NCI-H1092 treated with DMSO at 0.1 percent for 48 hours (cell line): Measurements from ENCODE around the gene VRK2.
A peak's percentile ranks its signal among the peaks of the same experiment; 100 is the strongest.

Experiments used
- DNase-seq: peaks from one replicate; lab custom pipeline; 2025; lab: John Stamatoyannopoulos, UW

Gene VRK2

GRCh38 chr2:58046585-58047372 lies at the start of gene VRK2:
Gene VRK2, plus strand, starts transcription at chr2:58046806. Its CDS starts 2,026 bp downstream, at chr2:58048832.
- peak; percentile 80 for DNase-seq

GRCh38 chr2:58006256-58006951 lies 40.2 kb upstream of the VRK2 start:
- no peak for DNase-seq

- no peak for DNase-seq
These were observed 39.7 kb upstream of the VRK2 start for GRCh38 chr2:58006952-58007284.

GRCh38 chr2:58010599-58010998 lies 36.0 kb upstream of the VRK2 start:
- no peak for DNase-seq

GRCh38 chr2:58019229-58019628 lies 27.4 kb upstream of the VRK2 start:
- no peak for DNase-seq

- no peak for DNase-seq
These were observed 21.3 kb upstream of the VRK2 start for GRCh38 chr2:58025150-58025933.

GRCh38 chr2:58027029-58027428 lies 19.6 kb upstream of the VRK2 start:
- DNase-seq = no peak

GRCh38 chr2:58030771-58031170 lies 15.8 kb upstream of the VRK2 start:
- no peak for DNase-seq

GRCh38 chr2:58032016-58032763 lies 14.4 kb upstream of the VRK2 start:
- no peak for DNase-seq

- DNase-seq = no peak
These were observed 13.9 kb upstream of the VRK2 start for GRCh38 chr2:58032764-58033080.

GRCh38 chr2:58033530-58033929 lies 13.1 kb upstream of the VRK2 start:
- DNase-seq = no peak

GRCh38 chr2:58035352-58035751 lies 11.3 kb upstream of the VRK2 start:
- DNase-seq = no peak

- DNase-seq = no peak
These were observed 7.4 kb upstream of the VRK2 start for GRCh38 chr2:58039170-58039611.

GRCh38 chr2:58042486-58042970 lies 4.1 kb upstream of the VRK2 start:
- DNase-seq = peak; percentile 18

- DNase-seq = no peak
These were observed 2.5 kb upstream of the VRK2 start for GRCh38 chr2:58044145-58044544.

GRCh38 chr2:58045580-58046334 lies 849 bp upstream of the VRK2 start:
- no peak for DNase-seq

- peak; percentile 80 for DNase-seq
These were observed 346 bp upstream of the VRK2 start for GRCh38 chr2:58046335-58046584.

GRCh38 chr2:58047373-58047935 lies 848 bp downstream of the VRK2 start:
- no peak for DNase-seq

- DNase-seq = no peak
These were observed 1.4 kb downstream of the VRK2 start for GRCh38 chr2:58047961-58048360.

GRCh38 chr2:58051445-58051844 lies 4.8 kb downstream of the VRK2 start:
- DNase-seq = no peak

GRCh38 chr2:58052978-58053377 lies 6.4 kb downstream of the VRK2 start:
- no peak for DNase-seq
